Endothelial cell (in vitro differentiated cells): ENCODE data around the gene FGF1. TPM values are rescaled to one million over a fixed set of nuclear protein-coding genes. Genes with fewer than 3 reads are reported as not detected.

Source experiments
- DNase-seq: peaks from one replicate; pipeline ENCODE4 v3.0.0; 2021; ENCODE audit warnings: low spot score
- H3K27ac Mint-ChIP-seq: one replicate; pipeline ENCODE4 v1.8.0; 2021; ENCODE audit warnings: mixed read lengths, inconsistent platforms; ENCODE audit not compliant: unreplicated experiment
- H3K27me3 Mint-ChIP-seq: one replicate; pipeline ENCODE4 v1.8.0; 2021; ENCODE audit warnings: mild to moderate bottlenecking, moderate library complexity, mixed read lengths, inconsistent platforms; ENCODE audit not compliant: unreplicated experiment
- H3K36me3 Mint-ChIP-seq: one replicate; pipeline ENCODE4 v1.8.0; 2021; ENCODE audit warnings: mild to moderate bottlenecking, low read depth, mixed read lengths, inconsistent platforms; ENCODE audit not compliant: unreplicated experiment
- H3K4me1 Mint-ChIP-seq: one replicate; pipeline ENCODE4 v1.8.0; 2021; ENCODE audit warnings: mild to moderate bottlenecking, mixed read lengths, inconsistent platforms; ENCODE audit not compliant: unreplicated experiment
- H3K4me3 Mint-ChIP-seq: one replicate; pipeline ENCODE4 v1.8.0; 2021; ENCODE audit warnings: mild to moderate bottlenecking, mixed read lengths, inconsistent platforms; ENCODE audit not compliant: unreplicated experiment
- H3K9me3 Mint-ChIP-seq: one replicate; pipeline ENCODE4 v1.8.0; 2021; ENCODE audit warnings: mixed read lengths, inconsistent platforms; ENCODE audit not compliant: unreplicated experiment
- CTCF ChIP-seq: fragments of 200-600 bp; sonication (generic); IDR thresholded peaks from one replicate; pipeline ENCODE4 v1.5.0; 2021; ENCODE audit warnings: antibody characterized with exemption; ENCODE audit not compliant: unreplicated experiment
- total RNA-seq: library from RNA; stranded (reverse); fragmentation: NEBNext Ultra II Directional; extraction: Animal tissue kit (Norgen Biotek cat#: 25700); gene quantifications from one replicate; pipeline ENCODE4 v1.2.1, GENCODE V29; 2021; ENCODE audit not compliant: unreplicated experiment

The FGF1 gene
- total RNA-seq, 1 donor from 2014 or later, result 0.13 TPM

DNA sequence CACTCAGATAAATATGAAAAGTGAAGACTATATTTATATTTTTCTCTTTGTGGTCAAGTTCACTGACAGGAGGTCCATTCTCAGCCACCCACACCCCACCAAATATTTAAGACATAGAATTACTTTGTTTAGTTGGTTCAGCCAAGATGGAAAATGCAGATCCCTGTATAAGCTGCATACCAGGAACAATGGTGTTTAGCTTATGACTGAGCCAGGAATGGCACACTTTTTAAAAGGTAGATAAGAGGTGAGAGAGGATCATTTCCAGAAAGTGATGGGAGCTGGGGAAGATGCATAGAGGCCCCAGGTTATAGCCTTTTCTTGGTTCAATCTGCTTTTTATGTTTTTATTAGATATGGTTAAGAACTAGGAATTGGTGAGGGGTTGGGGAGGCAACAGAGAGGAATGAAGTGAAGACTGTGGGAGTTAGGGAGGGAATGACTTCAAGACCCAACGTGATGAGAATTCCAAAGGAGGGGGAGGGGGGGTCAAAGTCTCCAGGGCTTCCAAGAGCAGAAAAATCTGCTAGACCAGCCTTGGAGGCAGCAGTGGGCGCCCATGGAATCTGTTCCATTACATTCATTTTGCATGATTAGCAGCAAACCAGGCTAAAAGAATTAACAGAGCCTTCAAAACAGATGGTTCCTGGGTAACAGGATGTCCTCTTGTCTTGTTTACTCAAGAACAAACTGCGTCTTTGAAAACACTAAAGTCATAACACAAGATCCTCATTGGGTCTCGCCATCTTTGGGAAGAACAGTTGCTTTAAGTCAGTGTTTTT, 95.2 kb downstream of the FGF1 start:
- Mint-ChIP-seq H3K4me1 (peaks cover 32% of the 10 kb centered on the region), H3K4me3 (no peak overlapping the region), H3K9me3 (no peaks in the 10 kb centered on the region), H3K27ac (peak overlapping the region; percentile 53), H3K27me3 (peaks cover 5% of the 10 kb centered on the region), H3K36me3 (no peaks in the 10 kb centered on the region)
- no peak for TF ChIP-seq CTCF
- DNase-seq, result no peak

GRCh38 chr5:142589720-142590119, 96.2 kb downstream of the FGF1 start:
- no peak for DNase-seq
- TF ChIP-seq CTCF, result no peak
- H3K27me3 Mint-ChIP-seq, result peaks cover 5% of the 10 kb centered on the region
- H3K9me3 Mint-ChIP-seq, result no peaks in the 10 kb centered on the region
- H3K27ac Mint-ChIP-seq, result no peak overlapping the region
- H3K36me3 Mint-ChIP-seq, result no peaks in the 10 kb centered on the region
- H3K4me3 Mint-ChIP-seq, result no peak overlapping the region
- H3K4me1 Mint-ChIP-seq, result peaks cover 32% of the 10 kb centered on the region

DNA sequence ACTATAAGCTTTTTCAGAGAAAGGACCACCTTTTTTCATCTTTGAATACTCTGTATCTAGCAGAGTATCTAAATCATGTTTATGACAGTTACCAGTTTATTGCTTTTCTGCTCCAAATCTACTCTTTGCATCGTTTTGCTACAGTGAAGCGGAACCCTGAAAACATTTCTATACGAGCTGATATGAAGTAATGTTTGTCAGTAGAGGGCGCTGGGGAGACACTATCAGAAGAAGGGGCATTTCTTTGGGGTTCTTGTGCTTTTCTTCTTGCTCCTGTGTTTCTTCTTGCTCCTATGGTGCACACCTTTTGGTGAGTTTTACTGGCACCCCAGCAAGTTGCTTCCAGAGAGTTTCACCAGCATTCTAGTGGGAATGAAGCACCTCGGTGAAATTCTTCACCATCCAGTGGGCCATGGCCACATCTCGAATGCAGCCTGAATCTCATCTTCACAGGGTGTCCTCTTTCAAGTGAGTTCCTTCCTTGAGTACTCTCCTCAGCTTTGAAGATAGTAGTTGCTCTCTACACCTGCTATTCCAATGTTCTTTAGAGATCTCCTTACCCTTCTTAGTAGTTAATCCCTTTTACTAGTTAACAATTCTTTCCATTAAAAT, 98.4 kb downstream of the FGF1 start:
- Mint-ChIP-seq H3K27me3 (peaks cover 5% of the 10 kb centered on the region), H3K27ac (no peak overlapping the region), H3K4me1 (peaks cover 32% of the 10 kb centered on the region), H3K9me3 (no peaks in the 10 kb centered on the region), H3K36me3 (no peaks in the 10 kb centered on the region), H3K4me3 (no peak overlapping the region)
- DNase-seq, result peak; percentile 63
- TF ChIP-seq CTCF, result peak; percentile 38

- Mint-ChIP-seq H3K4me1 (peaks cover 32% of the 10 kb centered on the region), H3K36me3 (no peaks in the 10 kb centered on the region), H3K27ac (no peak overlapping the region), H3K27me3 (peaks cover 5% of the 10 kb centered on the region), H3K9me3 (no peaks in the 10 kb centered on the region), H3K4me3 (no peak overlapping the region)
- no peak for DNase-seq
- TF ChIP-seq CTCF, result no peak
Observed at GRCh38 chr5:142586552-142586951, 99.3 kb downstream of the FGF1 start.

DNA sequence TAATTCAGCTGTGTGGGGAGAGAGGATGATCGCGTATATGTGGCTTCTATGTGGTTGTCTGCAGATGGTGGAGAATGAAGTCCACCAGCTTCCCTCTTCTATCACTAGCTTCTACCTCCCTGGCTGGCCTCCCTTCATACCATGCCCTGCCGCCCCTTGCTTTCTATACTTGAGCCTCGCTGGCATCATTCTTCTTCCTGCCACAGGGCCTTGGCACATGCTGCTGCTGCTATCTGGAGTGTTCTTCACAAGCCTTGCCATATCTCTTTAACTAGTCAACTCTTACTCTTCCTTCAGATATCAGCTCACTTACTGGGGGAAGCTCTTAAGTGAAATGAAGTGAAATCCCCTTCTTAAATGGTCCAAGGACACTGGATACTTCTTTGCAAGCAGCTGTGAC, 100.4 kb downstream of the FGF1 start:
- peaks cover 5% of the 10 kb centered on the region for H3K27me3 Mint-ChIP-seq
- H3K9me3 Mint-ChIP-seq, result no peaks in the 10 kb centered on the region
- H3K4me3 Mint-ChIP-seq, result no peak overlapping the region
- no peaks in the 10 kb centered on the region for H3K36me3 Mint-ChIP-seq
- H3K4me1 Mint-ChIP-seq, result peaks cover 25% of the 10 kb centered on the region
- H3K27ac Mint-ChIP-seq, result no peak overlapping the region
- TF ChIP-seq CTCF, result no peak
- no peak for DNase-seq
